OCI-LY3 (cell line): ENCODE results near the gene MRPS5.
A peak's percentile ranks its signal among the peaks of the same experiment; 100 is the strongest.

ENCODE experiments used
- H2AFZ ChIP-seq: fragments of 200-600, 300-600 bp; shearing (Covaris generic); 2 replicates; pipeline ENCODE4 v1.6.0; 2014; ENCODE audit warnings: antibody characterized with exemption, low read depth, low read length
- H3K27ac ChIP-seq: fragments of 200-600, 300-600 bp; sonication (generic); 2 replicates; pipeline ENCODE4 v1.5.1; 2014; ENCODE audit warnings: mild to moderate bottlenecking, low read length, moderate library complexity, mixed read lengths
- H3K27me3 ChIP-seq: fragments of 200-600, 300-600 bp; sonication (generic); 2 replicates; pipeline ENCODE4 v1.6.1; 2014; ENCODE audit warnings: low read depth, low read length, mixed read lengths
- H3K36me3 ChIP-seq: fragments of 200-600, 300-600 bp; sonication (generic); replicated peaks from 2 replicates; pipeline ENCODE3; 2014; ENCODE audit warnings: low read depth, low read length, mixed read lengths
- H3K4me1 ChIP-seq: fragments of 300-600, 200-600 bp; sonication (generic); 2 replicates; pipeline ENCODE4 v1.6.1; 2014; ENCODE audit warnings: low read length, mixed read lengths
- H3K4me2 ChIP-seq: fragments of 200-600, 300-600 bp; sonication (generic); 2 replicates; pipeline ENCODE4 v1.6.1; 2014; ENCODE audit warnings: low read length, mixed read lengths
- H3K4me3 ChIP-seq: fragments of 300-600, 200-600 bp; sonication (generic); 2 replicates; pipeline ENCODE4 v1.5.1; 2014; ENCODE audit warnings: antibody characterized with exemption, mild to moderate bottlenecking, low read length, moderate library complexity
- H3K79me2 ChIP-seq: fragments of 300-600, 200-600 bp; shearing (Covaris generic); 2 replicates; pipeline ENCODE4 v1.6.1; 2014; ENCODE audit warnings: mild to moderate bottlenecking, low read length, mixed read lengths
- H3K9ac ChIP-seq: fragments of 300-600, 200-600 bp; shearing (Covaris generic); 2 replicates; pipeline ENCODE4 v1.6.0; 2014; ENCODE audit warnings: mild to moderate bottlenecking, low read length, moderate library complexity
- H3K9me3 ChIP-seq: fragments of 200-600, 300-600 bp; shearing (Covaris generic); 2 replicates; pipeline ENCODE4 v1.6.1; 2014; ENCODE audit warnings: low read length, mixed read lengths; ENCODE audit not compliant: insufficient read depth
- H4K20me1 ChIP-seq: fragments of 200-600, 300-600 bp; sonication (generic); 2 replicates; pipeline ENCODE4 v1.6.1; 2016; ENCODE audit warnings: low read length, mixed read lengths; ENCODE audit not compliant: insufficient read depth
- EZH2phosphoT487 ChIP-seq: fragments of 200-600 bp; shearing (Covaris generic); IDR thresholded peaks from 2 replicates; pipeline ENCODE4 v1.6.1; 2018; ENCODE audit warnings: antibody characterized with exemption, mixed run types, low read depth
- TF ChIP-seq, protein P1 (sequence below): fragments of 200-600, 300-600 bp; sonication (generic); IDR thresholded peaks from 2 replicates; pipeline ENCODE4 v1.5.1; 2014; ENCODE audit warnings: antibody characterized with exemption, low read length, low read depth

Gene MRPS5

GRCh38 chr2:95121407-95122196 is at the start of gene MRPS5:
Gene MRPS5, minus strand, starts transcription at chr2:95121808. Its CDS starts 17 bp downstream, at chr2:95121791.
- H3K79me2 ChIP-seq: peaks cover 44% of the 10 kb centered on the region
- peaks cover 9% of the 10 kb centered on the region for H3K36me3 ChIP-seq
- H3K9ac ChIP-seq: peak within 1 kb of the TSS; percentile 93
- peak within 1 kb of the TSS; percentile 68 for H3K27ac ChIP-seq
- peak within 1 kb of the TSS; percentile 94 for H2AFZ ChIP-seq
- peaks cover 17% of the 10 kb centered on the region for H3K4me1 ChIP-seq
- no peaks in the 10 kb centered on the region for H3K27me3 ChIP-seq
- H4K20me1 ChIP-seq: peaks cover 8% of the 10 kb centered on the region
- peak within 1 kb of the TSS; percentile 99 for H3K4me3 ChIP-seq
- TF ChIP-seq, protein P1, sequence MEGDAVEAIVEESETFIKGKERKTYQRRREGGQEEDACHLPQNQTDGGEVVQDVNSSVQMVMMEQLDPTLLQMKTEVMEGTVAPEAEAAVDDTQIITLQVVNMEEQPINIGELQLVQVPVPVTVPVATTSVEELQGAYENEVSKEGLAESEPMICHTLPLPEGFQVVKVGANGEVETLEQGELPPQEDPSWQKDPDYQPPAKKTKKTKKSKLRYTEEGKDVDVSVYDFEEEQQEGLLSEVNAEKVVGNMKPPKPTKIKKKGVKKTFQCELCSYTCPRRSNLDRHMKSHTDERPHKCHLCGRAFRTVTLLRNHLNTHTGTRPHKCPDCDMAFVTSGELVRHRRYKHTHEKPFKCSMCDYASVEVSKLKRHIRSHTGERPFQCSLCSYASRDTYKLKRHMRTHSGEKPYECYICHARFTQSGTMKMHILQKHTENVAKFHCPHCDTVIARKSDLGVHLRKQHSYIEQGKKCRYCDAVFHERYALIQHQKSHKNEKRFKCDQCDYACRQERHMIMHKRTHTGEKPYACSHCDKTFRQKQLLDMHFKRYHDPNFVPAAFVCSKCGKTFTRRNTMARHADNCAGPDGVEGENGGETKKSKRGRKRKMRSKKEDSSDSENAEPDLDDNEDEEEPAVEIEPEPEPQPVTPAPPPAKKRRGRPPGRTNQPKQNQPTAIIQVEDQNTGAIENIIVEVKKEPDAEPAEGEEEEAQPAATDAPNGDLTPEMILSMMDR: no peak
- TF ChIP-seq EZH2phosphoT487: no peak
- no peaks in the 10 kb centered on the region for H3K9me3 ChIP-seq
- peak within 1 kb of the TSS; percentile 90 for H3K4me2 ChIP-seq

DNA sequence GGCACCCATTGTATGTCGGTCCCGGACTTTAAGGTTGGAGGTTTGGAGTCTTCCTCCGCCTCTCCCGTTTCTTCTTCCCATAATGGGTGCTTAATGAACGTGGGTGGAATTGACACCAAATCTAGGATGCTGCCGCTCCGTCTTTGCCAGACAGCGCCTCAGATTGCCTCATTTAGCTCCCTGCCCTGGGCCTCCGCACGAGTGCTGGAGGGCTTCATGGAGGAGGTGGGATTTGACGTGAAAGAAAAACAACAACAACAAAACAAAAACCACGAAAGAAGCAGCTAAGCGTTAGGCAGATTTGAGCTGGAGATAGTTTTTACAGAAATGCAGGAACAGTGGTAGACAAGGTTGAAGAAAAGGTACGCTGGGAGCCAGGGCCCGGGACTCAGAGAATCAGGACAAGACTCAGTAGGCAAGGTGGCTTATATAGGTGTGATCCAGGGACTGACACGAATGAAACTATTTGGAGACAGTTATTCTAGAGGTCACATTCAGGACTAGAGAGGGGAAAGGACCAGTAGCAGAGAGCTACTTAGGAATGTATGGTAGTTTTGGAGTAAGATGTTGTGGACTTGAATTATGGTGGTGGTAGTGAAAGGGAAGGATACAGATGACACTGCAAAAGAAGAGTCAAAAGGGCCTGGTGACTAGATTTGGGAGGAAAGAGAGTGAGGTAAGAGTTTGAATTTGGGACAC is 44.6 kb upstream of the MRPS5 start:
- Histone ChIP-seq H3K4me2 (peak overlapping the region; percentile 86), H3K36me3 (peaks cover 8% of the 10 kb centered on the region), H3K9ac (peak overlapping the region; percentile 72), H4K20me1 (no peaks in the 10 kb centered on the region), H3K4me1 (peaks cover 11% of the 10 kb centered on the region), H3K27ac (no peak overlapping the region), H3K9me3 (no peaks in the 10 kb centered on the region), H3K79me2 (peaks cover 12% of the 10 kb centered on the region), H3K4me3 (peak overlapping the region; percentile 88), H2AFZ (peak overlapping the region; percentile 86), H3K27me3 (no peaks in the 10 kb centered on the region)
- TF ChIP-seq EZH2phosphoT487: no peak
- TF ChIP-seq, protein P1: no peak

GRCh38 chr2:95165371-95166064 is 43.9 kb upstream of the MRPS5 start, which contains the start of gene ZNF2:
Gene ZNF2, plus strand, starts transcription at chr2:95165809. Its CDS starts 10,418 bp downstream, at chr2:95176227.
- H3K4me3 ChIP-seq: peak within 1 kb of the TSS; percentile 88
- H3K9ac ChIP-seq: peak within 1 kb of the TSS; percentile 87
- no peaks in the 10 kb centered on the region for H4K20me1 ChIP-seq
- H3K36me3 ChIP-seq: peaks cover 8% of the 10 kb centered on the region
- TF ChIP-seq EZH2phosphoT487: no peak
- TF ChIP-seq, protein P1: no peak
- no peaks in the 10 kb centered on the region for H3K27me3 ChIP-seq
- H3K27ac ChIP-seq: peak within 1 kb of the TSS; percentile 49
- peak within 1 kb of the TSS; percentile 86 for H3K4me2 ChIP-seq
- peaks cover 12% of the 10 kb centered on the region for H3K79me2 ChIP-seq
- peaks cover 11% of the 10 kb centered on the region for H3K4me1 ChIP-seq
- H3K9me3 ChIP-seq: no peaks in the 10 kb centered on the region
- peak within 1 kb of the TSS; percentile 90 for H2AFZ ChIP-seq
